H1 (cell line): Measurements from ENCODE around the gene LMAN2. TPM values are rescaled to one million over a fixed set of nuclear protein-coding genes. Genes with fewer than 3 reads are reported as not detected.

ENCODE experiments used
- CBX5 ChIP-seq: fragments of 300-800, 300-1000 bp; sonication (generic); IDR thresholded peaks from 2 replicates; pipeline ENCODE4 v1.7.1; 2016; ENCODE audit warnings: antibody characterized with exemption, low read length, low read depth
- E2F6 ChIP-seq: IDR thresholded peaks from 2 replicates; pipeline ENCODE4 v1.6.1; 2012; ENCODE audit warnings: inconsistent platforms
- EP300 ChIP-seq, 2 experiments: IDR thresholded peaks; 1 replicate in 1 of 2; 2 replicates in 1 of 2; pipeline ENCODE4 v1.6.1; 2011 to 2012; ENCODE audit warnings: low read depth in 2 of 2, low read length in 2 of 2, mild to moderate bottlenecking in 2 of 2, borderline replicate concordance in 1 of 2, inconsistent platforms in 1 of 2, moderate library complexity in 1 of 2
- polyA plus RNA-seq, 7 experiments: library from polyadenylated mRNA; depleted of rRNA in 3 of 7; stranded (reverse) in 5 of 7; unstranded in 2 of 7; fragments of >200 nt in 5 of 7; fragments of 200-250 nt in 2 of 7; gene quantifications; 1 replicate in 5 of 7; 2 replicates in 1 of 7; 4 replicates in 1 of 7; pipeline versions ENCODE4 v1.2.1 to v1.2.3, GENCODE V29; 2011 to 2013; ENCODE audit warnings: missing spikeins in 2 of 7, mixed read lengths in 2 of 7
- total RNA-seq: library from RNA; stranded (reverse); fragmentation: NEBNext Ultra II Directional; extraction: Animal tissue kit (Norgen Biotek cat#: 25700); gene quantifications from 2 replicates; pipeline ENCODE4 v1.2.1, GENCODE V29; 2021

LMAN2 gene
- total and polyA plus RNA-seq, 2 of the 8 experiments (the other 6 are each of a cell fraction or from before 2014, with no cell fraction given): 116 to 225 TPM

GRCh38 chr5:177353093-177353492, 1.6 kb upstream of the LMAN2 start (continued):
- TF ChIP-seq CBX5 (no peak), EP300 (IDR thresholded peaks at IDR 0.05; ENCODE audit: borderline replicate concordance in 1 of 2, low read depth in 2 of 2, low read length in 2 of 2) (no peak), E2F6 (no peak)
